MM.1S (cell line): Measurements from ENCODE around the gene LKAAEAR1.

Experiments used
- EZH2 ChIP-seq: fragments of 300-600 bp; sonication (generic); optimal IDR thresholded peaks from 2 replicates; pipeline ENCODE3; 2017; ENCODE audit warnings: low read depth, mild to moderate bottlenecking, antibody characterized with exemption, low read length, mixed read lengths
- TF ChIP-seq, protein P1 (sequence below): fragments of 300-600 bp; sonication (generic); IDR thresholded peaks from 2 replicates; pipeline ENCODE4 v1.5.1; 2016; ENCODE audit warnings: antibody characterized with exemption, low read length, mixed read lengths

DNA sequence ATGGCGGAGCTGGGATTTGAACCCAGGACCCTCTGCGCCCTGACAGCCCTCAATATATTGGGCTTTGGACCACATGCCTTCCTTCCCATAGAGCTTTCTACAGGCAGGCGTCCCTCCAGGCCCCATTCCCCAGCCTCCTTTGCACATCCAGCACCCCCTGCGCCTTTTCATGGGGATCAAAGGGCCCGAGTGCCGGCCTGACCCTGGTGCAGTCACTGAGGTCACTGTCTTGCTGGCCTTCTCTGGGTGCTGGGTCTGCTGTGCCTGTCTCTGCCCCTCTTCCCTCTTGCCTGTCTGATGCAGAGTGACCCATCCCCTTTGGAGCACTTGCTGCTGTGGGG, 2.6 kb downstream of the LKAAEAR1 start:
- TF ChIP-seq EZH2: no peak
- TF ChIP-seq, protein P1, sequence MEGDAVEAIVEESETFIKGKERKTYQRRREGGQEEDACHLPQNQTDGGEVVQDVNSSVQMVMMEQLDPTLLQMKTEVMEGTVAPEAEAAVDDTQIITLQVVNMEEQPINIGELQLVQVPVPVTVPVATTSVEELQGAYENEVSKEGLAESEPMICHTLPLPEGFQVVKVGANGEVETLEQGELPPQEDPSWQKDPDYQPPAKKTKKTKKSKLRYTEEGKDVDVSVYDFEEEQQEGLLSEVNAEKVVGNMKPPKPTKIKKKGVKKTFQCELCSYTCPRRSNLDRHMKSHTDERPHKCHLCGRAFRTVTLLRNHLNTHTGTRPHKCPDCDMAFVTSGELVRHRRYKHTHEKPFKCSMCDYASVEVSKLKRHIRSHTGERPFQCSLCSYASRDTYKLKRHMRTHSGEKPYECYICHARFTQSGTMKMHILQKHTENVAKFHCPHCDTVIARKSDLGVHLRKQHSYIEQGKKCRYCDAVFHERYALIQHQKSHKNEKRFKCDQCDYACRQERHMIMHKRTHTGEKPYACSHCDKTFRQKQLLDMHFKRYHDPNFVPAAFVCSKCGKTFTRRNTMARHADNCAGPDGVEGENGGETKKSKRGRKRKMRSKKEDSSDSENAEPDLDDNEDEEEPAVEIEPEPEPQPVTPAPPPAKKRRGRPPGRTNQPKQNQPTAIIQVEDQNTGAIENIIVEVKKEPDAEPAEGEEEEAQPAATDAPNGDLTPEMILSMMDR: no peak
